WI38 (cell line): ENCODE measurements around the gene NRG3.

Source experiments
- H3K4me3 ChIP-seq: 2 replicates; pipeline ENCODE4 v1.5.1; 2011; ENCODE audit warnings: low read depth, mild to moderate bottlenecking, control low read depth, low read length
- TF ChIP-seq, protein P1 (sequence below): IDR thresholded peaks from 2 replicates; pipeline ENCODE4 v1.5.1; 2012; ENCODE audit warnings: low read depth, mild to moderate bottlenecking, control low read depth, low read length

The NRG3 gene

DNA sequence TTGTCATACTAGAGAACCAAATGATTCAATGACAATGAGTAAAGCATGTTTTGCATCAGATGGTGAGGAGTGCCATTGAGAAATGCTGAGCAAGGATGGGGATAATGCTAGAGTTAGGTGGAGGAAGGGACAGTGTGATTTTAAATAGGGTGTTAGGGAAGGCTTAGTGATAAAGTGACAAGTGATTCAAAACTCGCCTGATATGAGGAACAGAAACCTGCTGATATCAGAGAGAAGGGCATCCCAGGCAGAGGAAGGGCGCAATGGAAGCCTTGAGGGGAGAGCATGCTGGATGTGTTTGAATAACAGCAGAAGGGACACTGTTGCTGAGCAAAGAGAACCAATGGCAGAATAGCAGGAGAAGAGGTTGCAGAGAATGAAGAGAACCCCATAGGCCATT lies 196.2 kb downstream of the NRG3 start:
- TF ChIP-seq, protein P1, sequence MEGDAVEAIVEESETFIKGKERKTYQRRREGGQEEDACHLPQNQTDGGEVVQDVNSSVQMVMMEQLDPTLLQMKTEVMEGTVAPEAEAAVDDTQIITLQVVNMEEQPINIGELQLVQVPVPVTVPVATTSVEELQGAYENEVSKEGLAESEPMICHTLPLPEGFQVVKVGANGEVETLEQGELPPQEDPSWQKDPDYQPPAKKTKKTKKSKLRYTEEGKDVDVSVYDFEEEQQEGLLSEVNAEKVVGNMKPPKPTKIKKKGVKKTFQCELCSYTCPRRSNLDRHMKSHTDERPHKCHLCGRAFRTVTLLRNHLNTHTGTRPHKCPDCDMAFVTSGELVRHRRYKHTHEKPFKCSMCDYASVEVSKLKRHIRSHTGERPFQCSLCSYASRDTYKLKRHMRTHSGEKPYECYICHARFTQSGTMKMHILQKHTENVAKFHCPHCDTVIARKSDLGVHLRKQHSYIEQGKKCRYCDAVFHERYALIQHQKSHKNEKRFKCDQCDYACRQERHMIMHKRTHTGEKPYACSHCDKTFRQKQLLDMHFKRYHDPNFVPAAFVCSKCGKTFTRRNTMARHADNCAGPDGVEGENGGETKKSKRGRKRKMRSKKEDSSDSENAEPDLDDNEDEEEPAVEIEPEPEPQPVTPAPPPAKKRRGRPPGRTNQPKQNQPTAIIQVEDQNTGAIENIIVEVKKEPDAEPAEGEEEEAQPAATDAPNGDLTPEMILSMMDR, result no peak
- H3K4me3 ChIP-seq, result no peak overlapping the region

DNA sequence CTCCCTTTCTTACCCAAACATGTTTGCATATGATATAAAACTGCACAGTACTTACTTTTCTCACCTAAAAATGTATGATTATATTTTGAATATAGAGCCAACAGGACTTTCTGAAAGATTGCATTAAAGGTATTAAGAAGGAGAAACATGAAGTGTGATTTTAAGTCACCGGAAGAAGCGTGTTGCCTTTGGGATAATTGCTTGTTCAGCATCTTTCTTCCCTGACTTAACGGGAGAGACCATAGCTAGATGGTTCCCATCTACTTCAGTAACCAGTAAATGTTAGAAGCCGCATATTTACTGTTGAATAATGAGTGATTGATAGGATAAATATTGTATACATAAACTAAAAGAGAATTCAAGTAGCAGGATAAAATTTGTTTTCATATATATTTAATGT lies 197.1 kb downstream of the NRG3 start:
- TF ChIP-seq, protein P1, result no peak
- H3K4me3 ChIP-seq, result no peak overlapping the region

DNA sequence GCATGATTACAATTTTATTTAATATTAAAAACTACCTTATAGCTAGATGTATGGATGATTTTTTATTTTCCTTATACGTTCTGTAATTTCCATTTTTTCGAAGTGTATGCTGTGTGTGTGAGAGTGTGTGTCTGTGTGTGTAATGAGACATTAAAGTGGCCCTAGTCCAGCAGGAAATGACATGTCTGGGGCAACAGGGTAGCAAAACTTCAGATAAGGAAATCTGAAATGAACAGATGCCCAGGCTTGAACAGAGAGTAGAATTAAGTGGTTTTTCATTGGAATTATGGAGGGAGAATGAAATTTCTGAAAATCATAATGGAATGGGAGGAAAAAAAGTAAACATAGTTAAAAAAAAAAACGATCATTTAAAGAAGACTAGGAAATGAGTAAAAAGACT lies 200.6 kb downstream of the NRG3 start:
- TF ChIP-seq, protein P1, result no peak
- H3K4me3 ChIP-seq, result no peak overlapping the region

DNA sequence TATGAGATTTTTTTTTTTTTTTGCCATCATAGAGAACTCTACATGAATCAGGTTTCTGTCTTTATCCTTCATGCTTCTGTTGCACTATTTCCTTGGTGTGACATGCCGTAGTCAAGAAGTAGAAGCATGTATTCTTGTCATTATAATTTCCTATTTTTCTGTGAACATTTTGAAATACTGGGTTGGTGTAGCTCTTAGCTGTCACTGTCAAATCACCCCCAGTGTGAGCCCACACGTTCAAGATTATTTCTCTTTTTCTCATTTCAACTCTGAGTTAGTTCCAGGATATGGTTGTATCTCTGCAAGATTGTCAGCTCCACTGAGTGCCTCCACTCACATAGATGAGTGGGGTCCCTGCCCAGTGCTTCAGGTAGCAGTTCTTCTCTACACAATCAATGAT lies 209.5 kb downstream of the NRG3 start:
- no peak overlapping the region for H3K4me3 ChIP-seq
- TF ChIP-seq, protein P1, result no peak

DNA sequence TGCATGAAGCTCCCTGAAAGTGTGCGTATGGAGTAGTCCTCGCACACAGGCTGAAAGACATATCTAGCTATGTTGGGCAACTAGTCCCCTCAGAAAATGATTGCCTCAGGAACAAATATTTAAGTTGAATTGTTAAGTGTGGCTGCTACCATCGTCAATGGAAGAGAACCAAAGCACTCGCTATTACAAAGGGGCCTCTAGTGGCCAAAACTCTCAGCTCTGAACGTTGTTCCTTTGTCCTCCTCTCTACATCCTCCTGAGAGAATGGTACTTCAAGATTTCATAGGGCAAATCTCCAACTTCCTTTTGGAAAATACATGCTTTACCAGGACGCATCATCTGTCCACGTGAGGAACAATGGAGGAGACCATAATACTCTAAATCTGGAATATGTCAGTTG lies 209.9 kb downstream of the NRG3 start:
- H3K4me3 ChIP-seq, result no peak overlapping the region
- TF ChIP-seq, protein P1, result no peak

DNA sequence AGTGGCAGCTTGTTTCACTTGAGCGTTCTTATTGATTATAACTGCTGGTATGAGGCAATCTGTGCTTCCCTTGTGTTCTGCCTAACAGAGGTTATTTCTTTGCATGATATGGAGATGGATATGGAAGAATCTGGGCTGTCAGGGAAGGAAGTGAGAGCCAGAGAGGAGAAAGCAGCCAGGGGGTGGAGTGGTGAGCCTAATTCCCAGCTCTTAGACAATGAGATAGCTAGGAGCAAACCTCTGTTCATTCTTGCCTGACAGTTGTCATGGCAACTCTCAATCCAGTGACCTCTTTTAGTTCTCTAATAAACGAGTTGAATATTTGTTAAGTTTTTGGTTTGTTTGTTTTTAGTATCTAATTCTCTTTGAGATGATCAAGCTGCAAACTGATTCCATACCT lies 214.3 kb downstream of the NRG3 start:
- H3K4me3 ChIP-seq, result no peak overlapping the region
- TF ChIP-seq, protein P1, result no peak

DNA sequence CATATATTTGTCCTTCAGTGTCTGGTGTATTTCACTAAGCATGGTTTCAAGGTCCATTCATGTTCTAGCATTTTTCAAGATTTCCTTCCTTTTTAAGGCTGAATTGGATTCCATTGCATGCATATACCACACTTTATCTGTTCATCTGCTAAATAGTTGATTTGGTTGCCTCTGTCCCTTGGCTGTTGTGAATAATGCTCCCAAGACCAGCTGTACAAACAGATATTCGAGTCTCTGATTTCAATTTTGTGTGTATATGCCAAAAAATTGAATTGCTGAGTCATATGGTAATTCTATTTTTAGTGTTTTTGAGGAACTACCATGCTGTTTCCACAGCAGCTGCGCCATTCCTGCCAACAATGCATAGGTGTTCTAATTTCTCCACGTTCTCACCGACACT lies 216.4 kb downstream of the NRG3 start:
- no peak overlapping the region for H3K4me3 ChIP-seq
- TF ChIP-seq, protein P1, result no peak

DNA sequence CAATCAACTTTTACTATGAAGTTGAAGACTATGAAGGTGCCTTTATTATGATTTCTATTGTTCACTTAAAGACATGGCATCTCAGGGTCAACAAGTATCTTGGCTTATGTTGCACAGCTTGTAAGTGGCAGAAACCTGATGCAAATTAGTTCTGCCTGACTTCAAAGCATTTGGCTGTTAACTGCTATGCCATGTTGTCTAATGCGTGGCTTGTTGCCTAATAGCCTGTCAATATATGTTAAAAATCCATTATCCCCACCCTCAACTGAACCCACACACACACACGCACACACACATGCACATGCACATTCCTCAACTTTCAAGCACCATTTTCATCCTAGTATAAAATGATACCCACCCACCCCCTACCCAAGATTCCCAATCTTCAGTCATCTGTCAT lies 217.1 kb downstream of the NRG3 start:
- TF ChIP-seq, protein P1, result no peak
- H3K4me3 ChIP-seq, result no peak overlapping the region
